MCF 10A (cell line): ENCODE data around the gene SUN5. TPM values are rescaled to one million over a fixed set of nuclear protein-coding genes. Genes with fewer than 3 reads are reported as not detected.

ENCODE experiments used
- BruUV-seq: library from RNA; stranded (reverse); fragments of 400-500 nt; replicated peaks from 2 replicates; lab custom pipeline; 2021; lab: Mats Ljungman, UMichigan
- CTCF ChIA-PET: fragments of 300-600 bp; sonication (Branson Sonifier 250); formaldehyde crosslinking; extraction: SDS; loops from one replicate; lab custom pipeline; 2021; ENCODE audit warnings: antibody characterized with exemption, inconsistent platforms; lab: Yijun Ruan, JAX
- POLR2A ChIA-PET: fragments of 300-600, 350-650 bp; sonication (Branson Sonifier 250); formaldehyde crosslinking; extraction: SDS; loops from one replicate; lab custom pipeline; 2020; ENCODE audit warnings: antibody characterized with exemption, inconsistent platforms; lab: Yijun Ruan, JAX
- DNase-seq: peaks from one replicate; pipeline ENCODE4 v3.0.0-alpha.2; 2018; ENCODE audit not compliant: unreplicated experiment
- H3K27ac Mint-ChIP-seq: one replicate; pipeline ENCODE4 v1.8.0; 2022; ENCODE audit warnings: mild to moderate bottlenecking, low read depth, mixed read lengths; ENCODE audit not compliant: unreplicated experiment
- H3K27me3 Mint-ChIP-seq: one replicate; pipeline ENCODE4 v1.8.0; 2022; ENCODE audit warnings: mixed read lengths; ENCODE audit not compliant: insufficient read depth, unreplicated experiment
- H3K36me3 Mint-ChIP-seq: one replicate; pipeline ENCODE4 v1.8.0; 2022; ENCODE audit warnings: mild to moderate bottlenecking, moderate library complexity, mixed read lengths; ENCODE audit not compliant: insufficient read depth, unreplicated experiment
- H3K4me1 Mint-ChIP-seq: one replicate; pipeline ENCODE4 v1.8.0; 2022; ENCODE audit warnings: mixed read lengths; ENCODE audit not compliant: insufficient read depth, unreplicated experiment
- H3K4me3 Mint-ChIP-seq: one replicate; pipeline ENCODE4 v1.8.0; 2022; ENCODE audit warnings: mild to moderate bottlenecking, moderate library complexity, mixed read lengths; ENCODE audit not compliant: unreplicated experiment
- H3K9me3 Mint-ChIP-seq: one replicate; pipeline ENCODE4 v1.8.0; 2022; ENCODE audit warnings: mixed read lengths; ENCODE audit not compliant: unreplicated experiment
- CTCF ChIP-seq: fragments of 200-600 bp; IDR thresholded peaks from one replicate; pipeline ENCODE4 v1.8.0; 2022; ENCODE audit warnings: antibody characterized with exemption, mild to moderate bottlenecking; ENCODE audit not compliant: unreplicated experiment
- intact Hi-C: fragments of 100-400 bp; cut with micrococcal nuclease; formaldehyde crosslinking; loops from 2 replicates; pipeline ENCODE4 v1.14.1; 2022
- total RNA-seq: library from RNA; stranded (reverse); gene quantifications from 2 replicates; pipeline ENCODE4 v1.2.3, GENCODE V29; 2022

The SUN5 gene
- total RNA-seq, 1 experiment from 2014 or later, result not detected

- H3K27me3 Mint-ChIP-seq, result peaks cover 68% of the 10 kb centered on the region
- no peaks in the 10 kb centered on the region for H3K4me1 Mint-ChIP-seq
- H3K9me3 Mint-ChIP-seq, result peaks cover under 1% of the 10 kb centered on the region
- CTCF ChIA-PET, result interaction anchor here (0.7 kb wide), 1 partner anchor 19 kb away, joined by 3 read pairs; no protein-coding TSS in a partner anchor
- TF ChIP-seq CTCF, result no peak
- no peak overlapping the region for H3K4me3 Mint-ChIP-seq
- BruUV-seq, result no TSS peak
- no peaks in the 10 kb centered on the region for H3K36me3 Mint-ChIP-seq
- POLR2A ChIA-PET, result no interaction called here
- H3K27ac Mint-ChIP-seq, result no peak overlapping the region
- intact Hi-C loops, result no loop called here
- DNase-seq, result no peak
Observed at GRCh38 chr20:32962053-32962452, 42.2 kb downstream of the SUN5 start.

GRCh38 chr20:32960849-32961731 lies 43.1 kb downstream of the SUN5 start:
- Mint-ChIP-seq H3K36me3 (no peaks in the 10 kb centered on the region), H3K27me3 (peaks cover 78% of the 10 kb centered on the region), H3K4me1 (no peaks in the 10 kb centered on the region), H3K4me3 (no peak overlapping the region), H3K9me3 (peaks cover 10% of the 10 kb centered on the region), H3K27ac (no peak overlapping the region)
- ChIA-PET POLR2A (no interaction called here), CTCF (interaction anchor here (0.6 kb wide), 1 partner anchor 42 kb away, joined by 3 read pairs; no protein-coding TSS in a partner anchor)
- TF ChIP-seq CTCF, result no peak
- DNase-seq, result no peak
- intact Hi-C loops, result no loop called here
- no TSS peak for BruUV-seq

GRCh38 chr20:32960222-32960518 lies 44.1 kb downstream of the SUN5 start:
- Mint-ChIP-seq H3K9me3 (peaks cover 10% of the 10 kb centered on the region), H3K27ac (no peak overlapping the region), H3K36me3 (no peaks in the 10 kb centered on the region), H3K4me3 (no peak overlapping the region), H3K27me3 (peaks cover 75% of the 10 kb centered on the region), H3K4me1 (no peaks in the 10 kb centered on the region)
- POLR2A ChIA-PET, result no interaction called here
- CTCF ChIA-PET, result interaction anchor here (0.6 to 1.1 kb wide), 2 partner anchors 14 to 505 kb away, joined by 4 to 9 read pairs; no protein-coding TSS in a partner anchor
- intact Hi-C loops, result no loop called here
- DNase-seq, result no peak
- BruUV-seq, result no TSS peak
- no peak for TF ChIP-seq CTCF

GRCh38 chr20:32959351-32960221 lies 44.6 kb downstream of the SUN5 start:
- CTCF ChIA-PET, result interaction anchor here (0.6 to 1.1 kb wide), 2 partner anchors 14 to 504 kb away, joined by 4 to 9 read pairs; no protein-coding TSS in a partner anchor
- no TSS peak for BruUV-seq
- no peaks in the 10 kb centered on the region for H3K36me3 Mint-ChIP-seq
- intact Hi-C loops, result no loop called here
- DNase-seq, result no peak
- peaks cover 10% of the 10 kb centered on the region for H3K9me3 Mint-ChIP-seq
- H3K4me3 Mint-ChIP-seq, result no peak overlapping the region
- H3K27me3 Mint-ChIP-seq, result peaks cover 69% of the 10 kb centered on the region
- H3K4me1 Mint-ChIP-seq, result no peaks in the 10 kb centered on the region
- H3K27ac Mint-ChIP-seq, result no peak overlapping the region
- TF ChIP-seq CTCF, result no peak
- POLR2A ChIA-PET, result no interaction called here
